ENCODE data around the gene MYRF.
A peak's percentile ranks its signal among the peaks of the same experiment; 100 is the strongest.

The MYRF gene

DNA sequence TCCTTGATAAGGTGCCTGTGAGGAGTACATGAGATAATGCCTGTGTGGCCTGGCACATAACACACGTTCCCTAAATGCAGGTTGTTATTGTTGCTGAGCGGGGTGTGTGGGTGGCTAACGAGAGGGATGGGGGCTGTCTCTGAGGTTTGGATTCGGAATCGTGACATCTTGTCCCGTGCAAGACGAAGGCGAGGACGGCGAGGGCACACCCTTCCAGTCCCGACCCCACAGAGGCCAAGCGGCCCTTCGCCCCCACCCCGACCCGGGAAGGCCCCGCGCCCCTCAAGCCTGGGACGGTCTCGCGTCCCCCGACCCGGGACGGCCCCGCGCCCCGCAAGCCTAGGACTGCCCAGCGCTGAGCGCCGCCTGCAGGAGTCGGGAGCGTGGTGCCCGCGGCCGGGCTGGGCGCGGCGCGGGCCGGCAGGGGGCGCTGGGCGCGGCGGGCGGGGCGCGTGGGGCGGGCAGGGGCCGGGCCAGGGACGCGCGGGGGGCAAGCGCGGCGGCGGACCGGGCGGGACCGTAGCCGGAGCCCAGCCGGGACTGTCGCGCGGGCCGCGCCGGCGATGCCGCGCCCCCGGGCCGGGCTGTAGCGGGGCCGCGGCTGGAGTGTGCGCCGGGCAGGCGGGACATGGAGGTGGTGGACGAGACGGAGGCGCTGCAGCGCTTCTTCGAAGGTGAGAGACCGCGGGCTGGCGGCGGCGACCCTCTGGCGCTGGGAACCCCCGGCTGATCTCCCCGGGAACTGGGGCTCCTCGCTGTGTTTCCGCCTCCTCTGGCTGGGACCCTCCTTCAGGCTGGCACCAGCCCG is at the start of gene MYRF:
TSS of gene MYRF (plus strand) at position 520 of the 808 bp plus-strand sequence. CDS start at position 629, 109 bp downstream.
- Histone ChIP-seq H3K36me3 (ENCODE audit: control insufficient read depth, insufficient read depth, low read length) (no peaks in the 10 kb centered on the region), H3K4me3 (ENCODE audit: low read depth, low read length) (peak within 1 kb of the TSS; percentile 70), H3K4me1 (ENCODE audit: control insufficient read depth, insufficient read depth, low read length) (peaks cover 27% of the 10 kb centered on the region), H3K27me3 (ENCODE audit: control insufficient read depth, insufficient read depth, low read length) (peaks cover 28% of the 10 kb centered on the region), H3K9ac (ENCODE audit: low read depth, low read length) (no peak within 1 kb of the TSS; the same call in 1 of the 2 replicates), H3K27ac (ENCODE audit: low read depth, low read length) (no peak within 1 kb of the TSS), H3K9me3 (ENCODE audit: control insufficient read depth, insufficient read depth, low read length) (no peaks in the 10 kb centered on the region)

DNA sequence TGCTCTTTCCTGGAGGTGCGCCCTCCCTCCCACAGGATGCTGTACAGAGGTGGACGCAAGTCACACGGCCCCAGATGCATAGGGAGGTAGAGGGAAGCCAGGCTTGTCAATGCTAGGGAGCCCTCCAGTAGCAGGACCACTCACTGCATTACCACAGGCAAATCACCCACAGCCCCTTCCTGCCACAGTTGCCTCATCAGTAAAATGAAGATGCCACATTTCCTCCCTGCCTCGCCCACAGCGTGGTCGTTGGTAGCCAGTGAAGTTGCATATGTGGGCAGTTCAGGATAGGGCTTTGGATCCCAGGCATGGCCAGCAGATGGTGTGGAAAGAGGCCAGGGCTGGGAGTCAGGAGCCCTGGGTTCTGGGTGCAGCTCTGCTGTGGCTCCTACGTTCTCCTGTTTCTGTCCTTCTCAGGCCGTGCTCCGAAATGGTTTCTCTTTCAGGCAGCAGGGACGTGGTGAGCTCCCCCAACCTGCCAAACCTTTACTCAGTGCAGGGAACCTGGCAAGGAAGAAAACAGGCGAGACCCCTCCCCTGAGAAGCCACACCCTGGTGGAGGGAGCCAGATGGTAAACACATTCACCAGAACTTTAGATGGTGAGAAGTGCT is 49.6 kb upstream of the MYRF start:
- H3K9ac ChIP-seq (ENCODE audit: low read depth, low read length): no peak overlapping the region
- H3K27ac ChIP-seq (ENCODE audit: low read depth, low read length): no peak overlapping the region
- H3K4me3 ChIP-seq (ENCODE audit: low read depth, low read length): no peak overlapping the region
- H3K4me1 ChIP-seq (ENCODE audit: control insufficient read depth, insufficient read depth, low read length): peaks cover 6% of the 10 kb centered on the region
- H3K27me3 ChIP-seq (ENCODE audit: control insufficient read depth, insufficient read depth, low read length): no peaks in the 10 kb centered on the region
- no peaks in the 10 kb centered on the region for H3K9me3 ChIP-seq (ENCODE audit: control insufficient read depth, insufficient read depth, low read length)
- H3K36me3 ChIP-seq (ENCODE audit: control insufficient read depth, insufficient read depth, low read length): no peaks in the 10 kb centered on the region

GRCh38 chr11:61704838-61705237 is 47.6 kb upstream of the MYRF start:
- H3K9me3 ChIP-seq (ENCODE audit: control insufficient read depth, insufficient read depth, low read length): no peaks in the 10 kb centered on the region
- H3K27me3 ChIP-seq (ENCODE audit: control insufficient read depth, insufficient read depth, low read length): no peaks in the 10 kb centered on the region
- H3K4me1 ChIP-seq (ENCODE audit: control insufficient read depth, insufficient read depth, low read length): peaks cover 10% of the 10 kb centered on the region

GRCh38 chr11:61706452-61707400 is 45.7 kb upstream of the MYRF start:
- Histone ChIP-seq H3K4me1 (ENCODE audit: control insufficient read depth, insufficient read depth, low read length) (peaks cover 11% of the 10 kb centered on the region; the same call in 1 of the 2 replicates), H3K27ac (ENCODE audit: low read depth, low read length) (no peak overlapping the region), H3K27me3 (ENCODE audit: control insufficient read depth, insufficient read depth, low read length) (no peaks in the 10 kb centered on the region), H3K9ac (ENCODE audit: low read depth, low read length) (no peak overlapping the region), H3K36me3 (ENCODE audit: control insufficient read depth, insufficient read depth, low read length) (no peaks in the 10 kb centered on the region), H3K9me3 (ENCODE audit: control insufficient read depth, insufficient read depth, low read length) (no peaks in the 10 kb centered on the region), H3K4me3 (ENCODE audit: low read depth, low read length) (no peak overlapping the region)

More at GRCh38 chr11:61704838-61705237, 47.6 kb upstream of the MYRF start:
- no peaks in the 10 kb centered on the region for H3K36me3 ChIP-seq (ENCODE audit: control insufficient read depth, insufficient read depth, low read length)
- no peak overlapping the region for H3K27ac ChIP-seq (ENCODE audit: low read depth, low read length)
- no peak overlapping the region for H3K4me3 ChIP-seq (ENCODE audit: low read depth, low read length)
- no peak overlapping the region for H3K9ac ChIP-seq (ENCODE audit: low read depth, low read length)

- Histone ChIP-seq H3K27ac (ENCODE audit: low read depth, low read length) (no peak overlapping the region), H3K4me1 (ENCODE audit: control insufficient read depth, insufficient read depth, low read length) (peaks cover 11% of the 10 kb centered on the region; the same call in 1 of the 2 replicates), H3K9me3 (ENCODE audit: control insufficient read depth, insufficient read depth, low read length) (no peaks in the 10 kb centered on the region), H3K9ac (ENCODE audit: low read depth, low read length) (no peak overlapping the region), H3K36me3 (ENCODE audit: control insufficient read depth, insufficient read depth, low read length) (no peaks in the 10 kb centered on the region), H3K27me3 (ENCODE audit: control insufficient read depth, insufficient read depth, low read length) (no peaks in the 10 kb centered on the region), H3K4me3 (ENCODE audit: low read depth, low read length) (no peak overlapping the region)
These were observed 44.9 kb upstream of the MYRF start for GRCh38 chr11:61707574-61707973.

DNA sequence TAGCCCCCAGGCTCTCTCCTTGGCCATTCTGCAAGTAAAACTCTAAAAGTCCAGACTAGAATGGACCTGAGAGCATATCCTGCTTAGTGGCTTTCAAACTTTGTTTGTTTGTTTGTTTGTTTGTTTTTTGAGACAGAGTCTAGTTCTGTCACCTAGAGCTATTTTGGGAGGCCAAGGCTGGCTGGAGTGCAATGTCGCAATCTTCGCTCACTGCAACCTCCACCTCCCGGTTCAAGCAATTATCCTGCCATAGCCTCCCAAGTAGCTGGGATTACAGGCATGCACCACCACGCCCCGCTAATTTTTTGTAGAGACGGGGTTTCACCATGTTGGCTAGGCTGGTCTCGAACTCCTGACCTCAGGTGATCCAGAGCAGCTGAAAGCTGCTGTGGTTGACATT is 43.3 kb upstream of the MYRF start:
- H3K4me1 ChIP-seq (ENCODE audit: control insufficient read depth, insufficient read depth, low read length): peaks cover 11% of the 10 kb centered on the region; the same call in 1 of the 2 replicates
- H3K36me3 ChIP-seq (ENCODE audit: control insufficient read depth, insufficient read depth, low read length): no peaks in the 10 kb centered on the region
- H3K9ac ChIP-seq (ENCODE audit: low read depth, low read length): no peak overlapping the region
- H3K27me3 ChIP-seq (ENCODE audit: control insufficient read depth, insufficient read depth, low read length): no peaks in the 10 kb centered on the region
- no peaks in the 10 kb centered on the region for H3K9me3 ChIP-seq (ENCODE audit: control insufficient read depth, insufficient read depth, low read length)
- no peak overlapping the region for H3K27ac ChIP-seq (ENCODE audit: low read depth, low read length)
- no peak overlapping the region for H3K4me3 ChIP-seq (ENCODE audit: low read depth, low read length)

- Histone ChIP-seq H3K27me3 (ENCODE audit: control insufficient read depth, insufficient read depth, low read length) (no peaks in the 10 kb centered on the region), H3K4me3 (ENCODE audit: low read depth, low read length) (no peak overlapping the region), H3K9ac (ENCODE audit: low read depth, low read length) (no peak overlapping the region), H3K36me3 (ENCODE audit: control insufficient read depth, insufficient read depth, low read length) (no peaks in the 10 kb centered on the region), H3K4me1 (ENCODE audit: control insufficient read depth, insufficient read depth, low read length) (peaks cover 11% of the 10 kb centered on the region; the same call in 1 of the 2 replicates), H3K27ac (ENCODE audit: low read depth, low read length) (no peak overlapping the region), H3K9me3 (ENCODE audit: control insufficient read depth, insufficient read depth, low read length) (no peaks in the 10 kb centered on the region)
These were observed 42.9 kb upstream of the MYRF start for GRCh38 chr11:61709572-61709971.

- Histone ChIP-seq H3K9me3 (ENCODE audit: control insufficient read depth, insufficient read depth, low read length) (no peaks in the 10 kb centered on the region), H3K4me3 (ENCODE audit: low read depth, low read length) (no peak overlapping the region), H3K36me3 (ENCODE audit: control insufficient read depth, insufficient read depth, low read length) (no peaks in the 10 kb centered on the region), H3K4me1 (ENCODE audit: control insufficient read depth, insufficient read depth, low read length) (peaks cover 11% of the 10 kb centered on the region; the same call in 1 of the 2 replicates), H3K27me3 (ENCODE audit: control insufficient read depth, insufficient read depth, low read length) (no peaks in the 10 kb centered on the region), H3K9ac (ENCODE audit: low read depth, low read length) (no peak overlapping the region), H3K27ac (ENCODE audit: low read depth, low read length) (no peak overlapping the region)
These were observed 42.4 kb upstream of the MYRF start for GRCh38 chr11:61710019-61710418.

- no peak overlapping the region for H3K27ac ChIP-seq (ENCODE audit: low read depth, low read length)
- H3K36me3 ChIP-seq (ENCODE audit: control insufficient read depth, insufficient read depth, low read length): no peaks in the 10 kb centered on the region
- H3K9me3 ChIP-seq (ENCODE audit: control insufficient read depth, insufficient read depth, low read length): no peaks in the 10 kb centered on the region
- H3K9ac ChIP-seq (ENCODE audit: low read depth, low read length): no peak overlapping the region
- H3K4me3 ChIP-seq (ENCODE audit: low read depth, low read length): no peak overlapping the region
- no peaks in the 10 kb centered on the region for H3K27me3 ChIP-seq (ENCODE audit: control insufficient read depth, insufficient read depth, low read length)
- peaks cover 13% of the 10 kb centered on the region; the same call in 1 of the 2 replicates for H3K4me1 ChIP-seq (ENCODE audit: control insufficient read depth, insufficient read depth, low read length)
These were observed 41.4 kb upstream of the MYRF start for GRCh38 chr11:61711037-61711436.

DNA sequence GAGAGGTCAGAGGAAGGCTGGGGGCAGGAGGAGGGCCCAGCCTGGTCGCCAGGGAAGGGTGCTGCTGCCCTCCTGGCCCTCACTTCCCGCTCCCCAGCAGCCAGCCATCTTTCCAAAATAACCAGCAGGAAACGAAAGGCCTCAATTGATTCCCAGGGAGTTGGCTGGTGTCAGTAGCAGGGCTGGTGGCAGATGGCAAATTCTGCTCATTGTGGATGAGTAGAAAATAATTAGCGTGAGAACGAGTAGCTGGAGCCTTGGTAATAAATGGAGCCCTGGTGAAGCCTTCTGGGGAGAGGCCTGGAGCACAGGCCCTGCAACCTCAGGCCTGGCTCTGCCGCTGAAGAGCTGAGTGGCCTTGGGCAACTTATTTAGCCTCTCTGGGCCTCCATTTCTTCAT is 40.9 kb upstream of the MYRF start:
- Histone ChIP-seq H3K4me3 (ENCODE audit: low read depth, low read length) (no peak overlapping the region), H3K27me3 (ENCODE audit: control insufficient read depth, insufficient read depth, low read length) (no peaks in the 10 kb centered on the region), H3K36me3 (ENCODE audit: control insufficient read depth, insufficient read depth, low read length) (no peaks in the 10 kb centered on the region), H3K9me3 (ENCODE audit: control insufficient read depth, insufficient read depth, low read length) (no peaks in the 10 kb centered on the region), H3K9ac (ENCODE audit: low read depth, low read length) (no peak overlapping the region), H3K4me1 (ENCODE audit: control insufficient read depth, insufficient read depth, low read length) (peaks cover 18% of the 10 kb centered on the region), H3K27ac (ENCODE audit: low read depth, low read length) (no peak overlapping the region)
